ENCODE data around the gene SERTAD2.

Gene SERTAD2, protein sequence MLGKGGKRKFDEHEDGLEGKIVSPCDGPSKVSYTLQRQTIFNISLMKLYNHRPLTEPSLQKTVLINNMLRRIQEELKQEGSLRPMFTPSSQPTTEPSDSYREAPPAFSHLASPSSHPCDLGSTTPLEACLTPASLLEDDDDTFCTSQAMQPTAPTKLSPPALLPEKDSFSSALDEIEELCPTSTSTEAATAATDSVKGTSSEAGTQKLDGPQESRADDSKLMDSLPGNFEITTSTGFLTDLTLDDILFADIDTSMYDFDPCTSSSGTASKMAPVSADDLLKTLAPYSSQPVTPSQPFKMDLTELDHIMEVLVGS

DNA sequence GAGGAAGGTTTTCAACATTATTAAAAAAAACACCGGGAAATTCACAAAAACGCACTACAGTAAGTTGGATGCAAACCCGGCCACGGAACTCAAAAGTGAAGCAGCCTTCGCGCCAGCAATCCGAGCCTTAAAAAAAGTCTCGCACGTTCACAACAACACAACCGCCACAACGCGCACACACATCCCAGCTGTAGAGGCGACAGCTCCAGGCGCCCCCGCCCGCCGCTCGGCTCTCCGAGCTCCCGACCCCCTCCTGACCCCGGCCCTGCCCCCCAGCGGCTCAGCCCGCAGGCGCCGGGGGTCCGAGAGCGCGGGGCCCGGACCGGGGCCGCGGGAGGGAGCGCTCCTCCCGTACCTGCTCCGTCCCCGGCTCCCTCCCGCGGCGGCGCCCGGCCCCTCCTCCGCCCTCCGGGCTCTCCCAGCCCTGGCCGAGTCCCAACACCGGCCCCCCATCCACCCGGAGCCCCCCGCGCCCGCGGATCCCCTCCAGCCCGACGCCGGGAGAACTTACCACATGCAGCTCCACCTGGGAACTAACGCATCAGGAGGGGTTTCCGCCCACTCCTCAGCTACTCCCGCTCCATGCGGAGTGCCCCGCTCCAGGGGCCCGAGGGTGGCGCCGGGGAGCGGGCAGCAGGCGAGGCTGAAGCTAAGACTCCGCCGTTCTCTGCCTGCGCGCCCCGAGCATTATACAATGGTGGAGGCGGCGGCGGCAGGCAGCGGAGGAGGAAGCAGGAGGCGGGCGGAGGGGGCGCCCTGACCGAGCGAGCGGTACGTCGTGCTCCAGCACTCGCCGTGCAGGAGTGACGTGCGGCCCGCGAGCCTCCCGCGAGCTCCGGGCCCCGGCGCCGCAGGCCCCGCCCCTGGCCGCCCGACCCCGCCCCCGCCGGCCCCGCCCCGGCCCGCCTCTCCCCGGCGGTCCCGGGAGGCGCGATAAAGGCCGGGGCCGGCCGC is at the start of gene SERTAD2:
Gene SERTAD2, minus strand, starts transcription at position 805 of the 954 bp plus-strand sequence. CDS start 17,042 bp downstream, outside the sequence.
- peak; percentile 81 for DNase-seq

DNA sequence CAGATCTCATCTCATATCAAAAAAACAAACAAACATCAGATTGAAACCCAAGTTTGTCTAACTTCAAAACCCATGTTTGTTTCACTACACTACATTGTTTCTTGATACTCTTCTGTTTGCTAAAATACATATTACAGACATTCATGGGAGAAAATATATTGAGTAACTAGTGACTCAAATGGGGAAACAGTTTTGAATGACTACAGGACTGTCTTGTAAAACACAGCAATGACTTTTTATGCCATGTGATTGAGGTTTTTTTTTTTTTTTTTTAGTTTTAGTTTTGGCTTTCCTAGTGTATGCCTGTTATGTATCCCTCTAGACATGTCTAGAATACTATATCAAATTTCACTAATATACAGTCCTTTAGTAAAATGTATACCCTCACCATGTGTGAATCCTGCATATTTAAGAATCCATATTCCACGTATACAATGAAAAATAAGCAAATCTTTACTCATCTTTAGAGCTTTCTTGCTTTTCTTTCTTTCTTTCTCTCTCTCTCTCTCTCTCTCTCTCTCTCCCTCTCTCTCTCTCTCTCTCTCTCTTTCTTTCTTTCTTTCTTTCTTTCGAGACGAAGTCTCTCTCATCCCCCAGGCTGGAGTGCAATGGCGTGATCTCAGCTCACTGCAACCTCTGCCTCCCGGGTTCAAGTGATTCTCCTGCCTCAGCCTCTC is 46.6 kb upstream of the SERTAD2 start:
- DNase-seq = no peak

DNA sequence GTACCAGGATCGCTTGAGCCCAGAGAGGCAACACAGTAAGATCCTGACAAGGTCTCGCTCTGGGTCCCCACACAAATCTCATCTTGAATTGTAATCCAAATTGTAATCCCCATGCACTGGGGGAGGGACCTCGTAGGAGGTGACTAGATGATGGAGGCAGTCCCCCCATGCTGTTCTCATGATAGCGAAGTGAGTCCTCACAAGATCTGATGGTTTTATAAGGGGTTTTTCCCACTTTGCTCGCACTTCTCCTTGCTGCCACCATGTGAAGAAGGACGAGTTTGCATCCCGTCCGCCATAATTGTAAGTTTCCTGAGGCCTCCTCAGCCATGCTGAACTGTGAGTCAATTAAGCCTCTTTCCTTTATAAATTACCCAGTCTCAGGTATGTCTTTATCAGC is 46.0 kb upstream of the SERTAD2 start:
- DNase-seq = no peak

DNA sequence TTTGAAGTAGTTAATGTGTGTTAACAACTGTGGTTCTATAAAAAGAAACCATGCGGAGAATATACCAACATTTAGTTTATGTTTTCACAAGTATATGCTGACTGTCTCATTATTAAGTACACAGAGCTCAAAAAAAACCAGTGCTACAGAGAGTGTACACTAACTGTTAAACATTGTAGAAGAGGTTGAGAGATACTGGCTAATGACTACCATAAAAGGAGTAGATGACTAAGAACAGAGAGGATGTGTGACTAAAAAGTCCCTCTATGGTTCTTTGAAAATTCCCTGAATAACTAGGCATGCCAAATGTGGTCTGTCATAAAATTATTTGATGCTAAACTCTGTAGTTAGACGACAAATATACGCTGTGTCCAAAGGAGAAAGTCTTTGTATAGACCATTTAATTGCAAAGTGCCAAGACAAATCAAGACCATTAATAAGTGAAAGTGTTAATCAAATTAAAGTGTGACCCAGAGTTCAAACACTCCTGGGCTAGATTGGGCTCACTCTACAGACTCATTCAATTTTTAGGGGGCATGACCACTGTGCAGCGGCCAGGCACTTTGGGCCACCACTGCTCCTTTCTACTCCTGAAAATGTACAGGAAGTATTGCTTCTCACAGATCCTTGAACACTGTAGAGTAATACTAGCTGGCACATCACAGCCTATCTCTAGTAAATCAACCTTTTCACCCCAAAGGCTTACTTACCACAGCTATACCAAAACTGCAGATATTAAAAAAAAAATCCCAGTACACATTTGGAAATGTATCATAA is 45.1 kb upstream of the SERTAD2 start:
- no peak for DNase-seq

DNA sequence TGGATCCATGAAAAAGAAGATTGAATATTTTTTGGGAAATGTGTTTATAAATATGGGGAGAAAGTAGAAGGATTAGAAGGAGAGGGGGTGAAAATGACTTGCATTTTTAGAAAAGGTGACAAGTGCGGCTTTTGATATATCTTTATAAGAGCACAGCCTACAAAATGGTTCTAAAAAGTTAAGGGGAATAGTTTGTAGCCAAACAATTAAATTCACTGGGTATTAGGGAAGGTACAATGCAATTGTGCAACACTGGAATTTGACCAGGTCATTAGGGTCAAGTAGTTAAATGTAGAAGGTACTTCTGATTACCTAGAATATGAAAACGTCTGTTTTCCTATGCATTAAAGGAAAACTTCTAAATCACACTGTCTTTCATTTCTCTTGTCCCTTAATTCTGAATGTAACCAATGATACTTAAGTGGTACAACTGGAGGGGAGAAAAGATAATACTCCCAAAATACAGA is 44.5 kb upstream of the SERTAD2 start:
- no peak for DNase-seq

DNA sequence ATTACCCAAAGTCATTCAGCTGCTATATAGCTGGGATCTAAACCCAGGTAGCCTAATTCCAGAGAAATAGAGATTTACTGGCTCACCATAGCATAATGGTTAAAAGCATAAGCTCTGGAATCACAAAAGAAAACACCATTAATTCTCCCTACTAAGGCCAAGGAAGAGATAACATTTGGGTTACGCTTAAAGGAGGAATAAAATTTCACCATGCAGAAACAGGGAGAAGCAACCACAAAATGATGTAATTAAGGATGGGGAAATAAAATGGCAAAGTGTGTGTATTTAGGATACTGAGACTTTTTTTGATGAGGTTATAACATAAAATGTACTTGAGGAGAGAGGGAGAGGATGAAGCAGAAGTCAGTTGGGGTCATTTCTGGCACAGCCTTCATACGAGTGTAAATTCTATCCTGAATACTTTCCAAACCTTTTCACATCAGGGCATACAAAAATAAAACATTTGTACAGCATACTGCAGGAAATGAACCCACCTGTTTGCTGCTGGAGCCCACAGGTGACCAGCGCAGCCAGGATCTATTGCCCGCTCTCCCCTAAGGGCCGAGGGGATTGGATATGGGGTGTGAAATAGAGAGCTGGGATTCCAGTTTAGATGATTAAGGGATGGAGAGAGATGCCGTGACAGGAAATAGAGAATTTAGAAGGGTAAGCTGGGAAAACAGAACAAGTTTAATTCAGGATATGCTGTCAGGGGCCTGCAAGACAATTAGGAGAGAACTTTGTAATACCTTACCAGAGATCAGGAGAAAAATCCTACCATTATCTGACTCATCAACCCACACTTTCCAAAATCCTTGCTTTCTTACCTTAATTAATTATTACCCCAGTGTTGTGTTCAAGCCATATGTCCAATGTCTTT is 43.8 kb upstream of the SERTAD2 start:
- DNase-seq = no peak

DNA sequence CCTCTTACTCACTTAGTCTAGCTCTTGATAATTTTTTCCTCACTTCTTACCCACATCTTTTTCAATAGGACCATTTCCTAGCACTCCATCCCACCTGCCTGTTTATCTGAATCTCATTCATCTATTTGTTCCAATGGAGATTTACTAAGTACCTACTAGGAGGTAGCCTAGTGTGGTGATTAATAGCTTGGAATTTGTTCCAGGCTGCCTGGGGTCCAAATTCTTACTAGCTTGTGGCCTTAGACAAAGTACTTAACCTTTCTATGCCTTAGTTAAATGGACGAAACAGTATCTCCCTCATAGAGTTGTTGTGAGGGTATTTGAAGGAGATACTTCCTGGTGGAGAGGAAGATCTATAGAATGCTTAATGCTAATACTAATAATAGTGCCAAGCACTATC is 42.9 kb upstream of the SERTAD2 start:
- no peak for DNase-seq

DNA sequence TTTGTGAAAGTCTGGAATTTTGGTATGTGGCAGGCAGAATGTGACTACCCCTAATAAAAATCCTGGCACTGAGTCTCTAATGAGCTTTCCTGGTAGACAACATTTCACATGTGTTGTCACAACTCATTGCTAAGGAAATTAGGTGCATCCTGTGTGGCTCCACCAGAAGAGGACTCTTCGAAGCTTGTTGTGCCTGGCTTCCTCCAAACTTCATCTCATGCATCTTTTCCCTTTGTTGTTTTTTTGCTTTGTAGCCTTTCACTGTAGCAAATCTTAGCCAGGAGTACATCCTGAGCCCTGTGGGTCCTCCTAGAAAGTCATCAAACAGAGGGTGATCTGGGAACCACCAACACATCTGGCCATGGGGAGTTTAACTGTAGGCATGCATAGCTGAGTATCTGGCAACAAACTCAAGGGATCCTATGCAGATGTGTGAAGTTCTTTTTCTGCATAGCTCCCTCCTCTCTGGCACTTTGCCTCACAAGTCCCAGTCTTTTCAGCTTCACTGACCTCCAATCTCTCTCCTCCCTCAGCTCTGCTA is 42.1 kb upstream of the SERTAD2 start:
- no peak for DNase-seq

DNA sequence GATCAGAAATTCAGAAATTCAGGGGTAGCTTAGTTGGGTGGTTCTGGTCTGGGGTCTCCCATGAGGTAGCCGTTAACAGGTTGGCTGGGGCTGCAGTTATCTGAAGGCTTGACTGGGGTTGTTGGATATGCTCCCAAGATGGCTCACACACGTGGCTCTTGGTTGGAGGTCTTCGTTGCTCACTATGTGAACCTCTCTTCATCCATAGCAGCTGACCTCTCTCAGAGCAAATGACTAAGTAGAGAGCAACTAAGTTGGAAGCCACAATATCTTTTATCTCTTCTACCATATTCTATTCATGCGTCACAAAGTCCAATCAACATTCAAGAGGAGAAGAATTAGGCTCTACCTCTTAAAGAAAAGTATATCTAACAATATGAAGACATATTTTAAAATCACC is 38.7 kb upstream of the SERTAD2 start:
- DNase-seq = no peak

DNA sequence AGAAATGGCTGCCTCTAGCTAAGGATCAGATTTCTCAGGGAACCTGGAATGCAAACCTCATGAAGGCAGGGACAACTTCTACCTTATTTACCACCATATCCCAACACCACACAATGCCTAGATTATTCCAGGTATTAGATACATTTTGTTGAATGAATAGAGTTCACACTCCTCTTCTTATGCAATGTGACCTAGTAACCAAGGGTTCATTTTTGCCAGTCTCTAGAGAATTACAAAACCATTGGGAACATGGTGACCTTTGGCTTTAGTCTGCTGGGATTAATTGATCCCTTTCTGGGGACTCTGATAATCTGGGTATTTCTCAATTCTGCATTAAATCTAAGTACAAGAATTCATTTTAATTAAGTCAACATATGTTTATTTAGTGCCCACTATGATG is 35.2 kb upstream of the SERTAD2 start:
- no peak for DNase-seq

DNA sequence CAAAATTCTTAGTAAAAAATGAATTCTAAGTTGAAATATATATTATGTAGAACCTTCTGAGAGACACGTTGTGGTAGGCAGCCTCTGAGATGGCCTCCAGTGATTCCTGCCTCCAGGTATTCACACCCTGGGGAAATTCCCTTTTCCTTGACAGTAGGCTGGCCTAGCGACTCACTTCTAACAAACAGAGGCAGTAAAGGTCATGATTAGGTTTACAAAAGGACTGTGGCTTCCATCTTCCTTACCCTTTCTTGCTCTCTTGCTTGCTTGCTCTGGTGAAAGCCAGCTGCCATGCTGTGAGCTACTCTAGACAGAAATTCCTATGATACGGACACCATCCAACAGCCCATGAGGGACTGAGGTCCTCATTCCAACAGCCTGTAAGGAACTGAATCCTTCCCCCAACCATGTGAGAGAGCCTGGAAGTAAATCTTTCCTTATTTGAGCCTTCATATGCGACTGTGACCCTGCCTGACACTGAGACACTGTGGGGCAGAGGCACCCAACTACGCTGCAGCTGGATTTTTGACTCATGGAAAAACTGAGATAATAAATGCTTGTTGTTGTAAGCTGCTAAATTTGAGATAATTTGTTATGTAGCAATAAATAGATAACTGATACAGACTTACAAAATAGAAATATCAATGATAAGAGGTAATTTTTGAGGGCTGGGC is 32.7 kb upstream of the SERTAD2 start:
- DNase-seq = no peak

DNA sequence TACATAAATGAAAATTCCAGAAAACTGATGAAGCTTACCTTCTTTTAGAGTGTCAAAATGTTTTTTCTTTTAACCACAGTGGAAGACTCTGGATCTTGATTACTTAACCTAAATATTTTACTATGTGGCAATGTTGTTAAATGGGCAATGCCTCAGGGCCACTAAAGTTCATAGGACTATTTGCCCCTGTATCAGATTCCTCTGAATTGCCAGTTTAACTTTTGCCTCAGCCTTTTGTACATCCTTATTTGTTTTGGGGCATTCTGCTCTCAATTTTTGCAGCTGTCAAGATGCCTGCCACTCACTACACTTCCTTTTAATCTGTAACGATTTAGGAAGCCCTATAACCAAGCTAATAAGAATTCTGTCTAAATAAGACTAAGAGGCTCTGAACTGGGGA is 31.7 kb upstream of the SERTAD2 start:
- DNase-seq = no peak

DNA sequence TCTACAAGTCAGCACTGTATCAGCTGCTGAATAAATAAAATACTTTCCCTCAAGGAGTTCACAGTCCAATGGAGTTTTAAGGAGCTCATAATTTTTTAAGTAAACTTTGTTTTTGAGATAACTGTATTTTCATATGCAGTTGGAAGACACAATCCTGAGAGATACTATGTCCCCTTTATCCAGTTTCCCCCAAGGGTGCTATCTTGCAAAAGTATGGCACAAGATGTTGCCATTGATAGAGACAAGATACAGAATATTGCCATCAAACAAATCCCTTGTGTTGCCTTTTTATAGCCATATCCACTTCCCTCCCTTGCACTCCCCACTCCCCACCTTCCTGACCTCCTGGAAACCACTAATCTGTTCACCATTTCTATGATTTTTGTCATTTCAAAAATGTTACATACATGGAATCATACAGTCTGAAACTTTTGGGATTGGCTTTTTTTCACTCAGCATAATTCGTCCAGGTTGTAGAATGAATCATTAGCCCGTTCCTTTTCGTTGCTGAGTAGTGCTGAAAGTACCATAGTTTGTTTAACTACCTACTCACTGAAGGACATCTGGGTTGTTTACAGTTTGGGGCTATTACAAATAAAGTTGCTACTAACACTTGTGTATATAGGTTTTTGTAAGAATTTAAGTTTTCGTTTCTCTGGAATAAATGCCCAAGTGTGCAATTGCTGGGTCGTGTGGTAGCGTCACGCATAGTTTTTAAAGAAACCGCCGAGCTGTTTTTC is 30.2 kb upstream of the SERTAD2 start:
- no peak for DNase-seq

DNA sequence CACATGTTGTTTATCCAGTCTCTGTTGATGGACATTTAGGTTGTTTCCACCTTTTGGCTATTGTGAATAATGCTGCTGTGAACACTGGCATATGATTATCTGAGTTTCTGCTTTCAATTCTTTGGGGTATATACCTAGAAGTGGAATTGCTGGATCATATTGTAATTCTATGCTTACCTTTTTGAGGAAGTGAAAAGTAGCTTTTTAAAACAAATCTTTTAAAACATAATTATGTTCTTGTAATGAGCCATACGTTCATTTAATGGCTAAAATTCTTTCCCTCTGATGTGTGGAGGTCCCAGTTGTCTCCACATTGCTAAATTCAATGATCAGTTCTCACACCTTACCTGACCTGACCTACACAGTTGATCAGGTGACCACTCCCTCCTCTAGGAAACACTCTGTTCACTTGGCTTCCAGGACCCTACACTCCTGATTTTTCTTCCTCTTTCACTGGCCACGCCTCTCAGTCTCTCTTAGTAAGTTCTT is 27.8 kb upstream of the SERTAD2 start:
- no peak for DNase-seq

DNA sequence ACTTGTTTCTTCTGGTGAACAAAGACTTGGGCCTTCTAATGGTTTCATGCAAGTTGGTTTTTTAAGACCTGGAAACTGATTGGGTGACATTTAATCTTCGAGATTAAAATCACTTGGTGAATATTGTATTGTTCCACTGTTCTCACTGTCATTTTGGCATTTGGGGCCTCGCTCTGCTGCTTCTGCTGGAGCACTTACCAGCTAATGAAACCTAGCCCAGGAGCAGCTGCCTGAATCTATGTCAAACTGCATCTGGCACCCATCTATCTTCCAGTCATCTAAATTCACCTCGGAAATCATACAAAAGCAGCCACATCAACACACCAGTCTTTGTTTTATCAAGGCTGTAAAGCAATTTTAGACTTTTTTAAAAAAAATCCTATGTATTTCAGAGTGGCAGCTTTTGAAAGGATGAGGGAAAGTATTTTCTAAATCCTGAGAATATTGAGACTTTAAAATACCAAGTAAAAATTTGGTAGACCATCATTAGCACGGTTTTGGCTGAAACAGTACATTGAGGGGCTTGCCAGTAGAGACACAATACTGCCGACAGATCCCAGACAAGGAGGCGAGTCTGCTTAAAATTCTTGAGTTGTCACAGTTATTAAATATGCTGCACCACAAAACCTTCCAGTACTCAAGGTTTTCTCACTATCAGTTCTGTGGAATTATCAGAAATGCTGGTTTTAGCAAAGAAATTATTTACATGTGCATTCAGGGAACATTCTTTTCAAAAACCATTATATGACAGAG is 26.1 kb upstream of the SERTAD2 start:
- DNase-seq = no peak

DNA sequence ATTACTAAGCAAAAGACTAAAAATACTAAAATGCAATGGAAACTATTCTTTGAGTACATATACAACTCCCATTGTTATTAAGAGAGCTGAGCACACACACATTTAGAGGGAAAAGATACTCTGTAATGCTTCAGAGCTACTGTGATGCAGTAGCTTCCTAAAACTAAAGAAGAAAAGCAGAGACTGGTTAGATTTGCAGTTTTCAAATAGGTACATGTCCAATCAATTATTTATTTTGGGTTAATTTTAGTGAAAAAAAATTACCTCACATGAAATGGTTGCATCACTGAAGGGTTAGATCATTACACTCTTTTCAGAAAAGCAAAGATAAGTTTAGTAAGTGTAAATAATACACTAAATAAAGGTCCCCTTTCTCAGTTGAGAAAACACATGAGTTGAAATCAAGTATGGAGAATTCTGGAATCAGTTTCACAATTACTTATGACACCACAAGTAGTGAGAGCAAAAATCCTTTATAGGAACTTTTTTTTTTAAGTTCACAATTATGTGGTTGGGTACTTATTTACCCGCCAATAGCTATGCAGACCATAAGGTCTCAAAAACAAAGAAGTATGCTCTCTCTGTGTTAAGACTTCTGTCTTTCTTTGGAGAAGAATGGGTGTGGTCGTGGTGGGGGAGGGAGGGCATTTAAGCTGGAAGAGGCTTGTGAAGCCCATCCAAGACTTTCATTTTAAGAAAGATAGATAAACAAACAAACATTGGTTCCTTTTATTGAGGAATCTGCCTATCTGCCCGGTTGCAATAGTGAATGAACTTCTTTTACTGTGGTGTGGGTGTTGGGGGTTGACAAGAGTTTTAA is 25.3 kb upstream of the SERTAD2 start:
- DNase-seq = no peak

DNA sequence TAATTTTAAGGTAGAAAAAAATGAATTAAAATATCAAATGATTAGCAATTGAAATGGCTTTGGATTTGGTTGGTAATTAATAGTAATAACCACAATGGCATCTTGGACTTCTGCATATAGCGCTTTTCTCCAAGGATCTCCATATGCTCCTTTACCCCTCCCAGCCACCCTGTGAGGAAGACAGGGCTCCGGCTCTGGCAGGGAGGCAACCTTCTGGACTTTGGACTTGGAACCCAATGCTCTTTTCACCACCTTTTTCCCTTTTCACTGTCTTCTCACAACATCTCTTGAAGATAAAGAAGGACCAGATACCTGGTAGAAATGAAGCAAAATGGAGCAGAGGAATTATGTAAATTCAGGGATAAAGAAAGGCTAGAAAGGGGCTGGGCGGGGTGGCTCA is 23.8 kb upstream of the SERTAD2 start:
- DNase-seq = no peak

DNA sequence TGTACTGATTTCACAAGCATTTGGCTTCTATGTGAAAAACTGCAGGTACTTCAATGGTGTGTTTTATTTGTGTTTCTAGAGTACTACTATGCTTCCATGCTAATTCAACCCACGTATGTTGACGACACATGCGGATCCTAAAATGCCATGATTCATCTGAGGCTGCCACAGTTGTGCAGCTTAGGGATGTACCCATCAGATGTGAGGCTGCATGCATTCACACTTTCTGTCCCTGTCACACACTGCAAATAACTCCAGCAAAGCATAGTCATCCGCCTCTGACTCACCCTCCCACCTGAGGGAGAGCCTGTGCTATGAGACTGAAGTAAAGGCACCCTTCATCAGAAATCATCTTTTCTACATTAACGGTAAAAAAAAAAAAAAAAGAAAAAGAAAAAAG is 22.1 kb upstream of the SERTAD2 start:
- no peak for DNase-seq

Measured in NCI-H187 treated with DMSO at 0.1 percent for 48 hours (cell line).